Right hindlimb (tissue), 1 donor: ENCODE data around the gene LMTK2.
"Not testable (repeated sequence)": the region's sequence is repeated elsewhere in the genome, so short reads cannot be mapped to it uniquely, and the experiment has no call there.

Experiments
- DNase-seq: peaks from one replicate; pipeline ENCODE4 v3.0.0-alpha.2; 2018

Gene LMTK2

GRCh38 chr7:98107313-98107721, 655 bp downstream of the LMTK2 start:
- no peak for DNase-seq

- no peak for DNase-seq
Observed at GRCh38 chr7:98110249-98111022, 3.8 kb downstream of the LMTK2 start.

GRCh38 chr7:98112077-98112476, 5.4 kb downstream of the LMTK2 start:
- no peak for DNase-seq

GRCh38 chr7:98115746-98116525, 9.3 kb downstream of the LMTK2 start:
- DNase-seq = no peak

GRCh38 chr7:98116656-98117461, 10.2 kb downstream of the LMTK2 start:
- no peak for DNase-seq

- no peak for DNase-seq
Observed at GRCh38 chr7:98119256-98119918, 12.7 kb downstream of the LMTK2 start.

GRCh38 chr7:98120559-98120958, 13.9 kb downstream of the LMTK2 start:
- DNase-seq = no peak

GRCh38 chr7:98121388-98121787, 14.7 kb downstream of the LMTK2 start:
- DNase-seq = not testable (repeated sequence)

- DNase-seq = no peak
Observed at GRCh38 chr7:98123365-98123696, 16.7 kb downstream of the LMTK2 start.

GRCh38 chr7:98125759-98126158, 19.1 kb downstream of the LMTK2 start:
- DNase-seq = no peak

- no peak for DNase-seq
Observed at GRCh38 chr7:98126311-98127142, 19.9 kb downstream of the LMTK2 start.

- no peak for DNase-seq
Observed at GRCh38 chr7:98128346-98128745, 21.7 kb downstream of the LMTK2 start.

- no peak for DNase-seq
Observed at GRCh38 chr7:98130959-98131358, 24.3 kb downstream of the LMTK2 start.

GRCh38 chr7:98133181-98133580, 26.5 kb downstream of the LMTK2 start:
- no peak for DNase-seq

GRCh38 chr7:98133621-98134303, 27.1 kb downstream of the LMTK2 start:
- DNase-seq = no peak

GRCh38 chr7:98134420-98135228, 28.0 kb downstream of the LMTK2 start:
- no peak for DNase-seq

GRCh38 chr7:98135984-98136383, 29.3 kb downstream of the LMTK2 start:
- no peak for DNase-seq

- DNase-seq = no peak
Observed at GRCh38 chr7:98136423-98136822, 29.8 kb downstream of the LMTK2 start.

- DNase-seq = no peak
Observed at GRCh38 chr7:98137134-98137825, 30.6 kb downstream of the LMTK2 start.

GRCh38 chr7:98137826-98138151, 31.1 kb downstream of the LMTK2 start:
- DNase-seq = no peak
